OCI-M2 (cell line): ENCODE results near the gene CXCL8.
A peak's percentile ranks its signal among the peaks of the same experiment; 100 is the strongest.

Experiments
- DNase-seq: peaks from one replicate; lab custom pipeline; 2025; ENCODE audit not compliant: unreplicated experiment; lab: John Stamatoyannopoulos, UW

The CXCL8 gene

DNA sequence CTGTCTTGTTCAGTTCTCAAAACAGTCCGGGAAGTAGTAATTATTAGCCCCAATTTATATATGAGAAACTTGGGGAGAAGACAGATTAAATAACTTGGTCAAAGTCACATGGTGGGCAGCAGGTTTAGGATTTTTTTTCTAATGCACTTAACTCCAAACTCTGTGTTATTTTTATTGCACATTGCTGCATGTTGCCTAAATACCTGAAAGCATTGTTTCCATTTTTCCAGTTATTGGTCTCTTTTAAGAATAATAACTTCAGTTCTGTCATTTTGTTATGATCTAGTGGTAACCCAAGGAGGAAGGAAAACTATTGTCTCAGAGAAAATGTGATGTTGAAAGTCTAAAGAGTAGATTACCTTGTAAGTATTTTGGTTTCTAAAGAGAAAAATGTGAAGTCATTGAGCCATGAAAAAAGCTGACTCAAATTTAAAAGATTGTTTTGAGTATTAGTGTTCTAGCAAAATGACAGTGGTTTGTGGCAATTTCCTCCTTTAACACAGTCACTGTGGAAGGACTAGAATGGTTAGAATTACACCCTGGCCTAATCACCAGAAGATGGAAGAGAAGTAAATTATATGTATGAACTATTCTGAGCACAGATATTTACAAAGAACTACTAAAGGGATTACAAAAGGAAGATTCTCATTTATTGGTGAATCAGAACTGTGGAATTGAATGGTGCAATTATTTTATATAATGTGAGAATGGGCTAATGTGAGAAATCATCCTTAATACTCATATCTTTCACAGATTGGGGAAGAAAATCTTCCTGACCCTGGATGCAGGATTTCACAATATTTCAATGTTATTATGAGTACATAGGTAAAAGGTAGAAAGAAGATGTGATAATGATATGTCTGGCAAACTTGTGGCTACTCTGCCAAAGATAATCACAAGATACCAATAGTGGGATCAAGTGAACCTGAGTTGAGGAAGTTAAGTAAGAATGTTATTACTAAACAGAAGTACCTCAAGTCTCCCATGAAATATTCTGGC lies 21.7 kb upstream of the CXCL8 start:
- no peak for DNase-seq

DNA sequence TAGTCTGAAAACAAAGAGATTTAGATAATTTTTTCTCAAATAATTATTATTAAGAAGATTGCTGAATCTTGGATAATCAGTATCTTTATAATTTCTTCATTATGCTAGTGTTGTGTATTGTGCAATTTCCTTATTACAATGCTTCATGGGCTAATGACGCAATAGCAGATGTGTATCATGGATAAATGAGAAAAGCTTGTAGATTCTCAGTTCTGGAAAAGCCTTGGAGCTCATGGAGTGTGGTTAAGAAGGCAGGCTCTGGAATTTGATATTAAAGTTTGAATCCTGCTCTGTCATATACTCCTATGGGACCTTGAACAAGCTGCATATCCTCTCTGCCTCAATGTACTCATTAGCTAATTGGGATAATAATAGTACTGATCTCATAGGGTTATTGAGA lies 18.9 kb upstream of the CXCL8 start:
- no peak for DNase-seq

DNA sequence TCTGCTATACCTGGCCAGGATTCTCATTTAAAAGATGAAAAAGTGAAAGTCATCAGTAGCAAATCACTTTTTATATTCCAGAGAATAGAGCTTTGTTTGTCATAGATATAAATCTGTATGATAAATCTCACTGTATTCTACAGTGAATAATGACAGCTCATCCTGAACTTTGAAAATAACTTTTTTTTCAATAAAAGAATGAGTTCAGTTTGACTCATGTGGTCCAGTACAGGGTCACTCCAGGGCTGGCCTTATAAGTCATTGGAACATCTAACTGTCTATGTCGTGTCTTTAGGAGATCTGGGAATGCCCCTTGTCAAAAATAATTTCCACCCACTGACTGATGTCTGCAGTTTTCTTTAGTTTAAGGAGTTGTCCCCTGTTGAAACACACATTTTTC lies 18.5 kb upstream of the CXCL8 start:
- no peak for DNase-seq

DNA sequence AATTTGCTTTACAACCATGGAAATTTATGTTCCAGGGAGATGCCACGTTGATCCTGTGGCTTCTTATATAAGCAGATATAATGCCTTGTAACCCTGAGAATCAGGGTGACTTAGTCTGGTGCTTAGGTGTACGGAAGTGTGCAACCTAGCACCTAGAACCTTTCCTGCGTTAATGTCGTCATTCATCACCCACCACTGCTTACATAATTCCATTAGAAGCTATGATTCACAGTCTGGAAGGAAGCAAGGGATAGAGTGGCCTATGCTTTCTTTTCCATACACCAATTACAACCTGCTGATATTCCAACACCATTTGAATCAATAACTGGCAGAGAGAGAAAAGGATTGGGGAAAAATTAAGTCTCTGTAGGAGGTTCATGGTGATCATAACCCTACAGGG lies 17.3 kb upstream of the CXCL8 start:
- no peak for DNase-seq

DNA sequence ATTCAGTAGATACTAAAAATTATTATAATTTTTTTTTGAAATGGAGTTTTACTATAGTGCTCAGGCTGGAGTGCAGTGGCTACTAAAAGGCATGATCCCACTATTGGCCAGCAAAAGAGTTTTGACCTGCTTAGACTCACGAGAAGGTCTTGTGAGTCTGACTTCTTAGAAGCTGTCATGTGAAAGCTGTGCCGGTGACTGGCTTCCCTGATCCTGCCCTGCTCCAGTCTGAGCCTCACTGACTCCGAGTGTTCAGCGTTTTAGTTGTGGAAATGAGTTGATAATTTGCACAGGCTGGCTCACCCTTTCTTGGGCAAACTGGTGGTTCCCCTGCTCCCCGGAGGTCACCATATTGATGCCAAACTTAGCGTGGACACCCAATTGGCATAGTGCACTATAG lies 16.4 kb upstream of the CXCL8 start:
- DNase-seq = no peak

DNA sequence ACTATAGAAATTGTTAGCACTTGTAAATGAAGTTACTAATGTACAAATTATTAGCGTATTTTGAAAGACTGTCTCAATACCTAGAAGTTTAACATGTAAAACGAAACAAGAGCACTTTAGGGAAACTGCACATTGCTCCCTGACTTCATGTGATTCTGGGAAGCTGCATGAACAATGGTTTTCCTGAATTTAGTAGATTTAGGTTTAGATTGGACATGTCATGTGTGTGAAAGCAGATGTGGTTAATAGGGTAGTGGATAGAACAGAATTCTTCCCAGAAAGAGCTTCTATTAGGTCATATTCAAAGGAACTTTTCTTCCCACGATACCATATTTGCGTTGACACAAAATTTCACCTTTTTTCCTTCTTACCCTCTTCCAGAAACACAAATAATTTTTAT lies 14.9 kb upstream of the CXCL8 start:
- DNase-seq = no peak

DNA sequence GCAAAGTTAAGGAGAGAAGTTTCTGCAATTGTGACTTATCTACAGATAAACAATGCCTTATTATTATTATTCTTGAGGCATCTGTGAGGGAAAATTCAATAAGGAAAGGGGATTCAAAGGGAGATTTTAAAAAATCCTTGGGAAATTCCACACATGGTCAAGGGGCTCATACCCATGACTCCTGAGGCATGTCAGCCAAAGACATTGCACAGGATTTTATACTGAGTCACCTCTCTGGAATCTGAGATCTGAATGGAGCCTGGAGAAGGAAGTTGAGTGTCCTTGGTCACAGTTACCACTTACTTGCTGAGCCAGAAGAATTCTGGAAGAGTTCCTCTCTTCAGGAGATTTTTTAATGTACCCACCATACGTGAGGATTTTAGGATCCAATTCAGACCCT lies 14.4 kb upstream of the CXCL8 start:
- DNase-seq = no peak

DNA sequence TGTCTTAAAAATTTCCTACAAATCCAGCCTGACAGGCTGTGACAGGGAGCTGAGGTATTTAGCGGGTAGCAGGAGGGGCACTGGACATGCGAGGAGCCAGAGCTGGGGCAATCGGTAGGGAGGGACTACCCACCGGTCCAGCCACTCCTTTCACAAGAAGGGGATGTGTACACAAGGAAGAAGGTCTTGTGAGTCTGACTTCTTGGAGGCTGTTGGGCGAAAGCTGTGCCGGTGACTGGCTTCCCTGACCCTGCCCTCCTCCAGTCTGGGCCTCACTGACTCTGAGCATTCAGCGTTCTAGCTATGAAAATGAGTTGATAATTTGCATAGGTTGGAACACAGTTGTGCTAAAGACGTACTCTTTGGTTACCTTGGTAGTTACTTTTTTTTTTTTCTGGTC lies 12.7 kb upstream of the CXCL8 start:
- DNase-seq = no peak

DNA sequence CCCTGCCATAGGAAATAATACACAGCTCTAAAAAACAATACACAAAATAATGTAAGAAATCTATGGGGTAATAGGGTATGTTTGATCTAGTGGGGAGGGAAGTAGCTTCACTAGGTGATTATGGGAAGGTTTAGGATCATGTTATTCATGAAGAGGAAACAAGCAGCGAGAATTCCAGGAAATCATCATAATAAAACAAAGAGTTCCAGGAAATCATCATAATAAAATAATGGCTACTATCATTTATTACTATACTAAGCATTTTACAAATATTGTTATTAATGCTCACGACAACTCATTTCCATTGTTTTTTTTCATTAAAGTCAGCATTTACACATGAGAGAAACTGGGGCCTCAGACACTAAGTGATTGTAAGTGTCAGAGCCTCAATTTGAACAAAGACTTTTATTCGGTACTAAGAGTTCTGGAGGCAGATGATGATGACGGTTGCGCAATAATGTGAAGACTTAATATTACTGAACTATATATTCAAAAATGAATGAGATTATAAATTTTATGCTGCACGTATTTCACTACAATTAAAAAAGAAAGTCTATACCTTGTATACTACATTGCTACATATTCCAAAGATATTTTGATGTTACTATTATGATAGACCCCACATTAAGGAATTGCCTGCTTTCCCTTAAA lies 12.2 kb upstream of the CXCL8 start:
- DNase-seq = no peak

DNA sequence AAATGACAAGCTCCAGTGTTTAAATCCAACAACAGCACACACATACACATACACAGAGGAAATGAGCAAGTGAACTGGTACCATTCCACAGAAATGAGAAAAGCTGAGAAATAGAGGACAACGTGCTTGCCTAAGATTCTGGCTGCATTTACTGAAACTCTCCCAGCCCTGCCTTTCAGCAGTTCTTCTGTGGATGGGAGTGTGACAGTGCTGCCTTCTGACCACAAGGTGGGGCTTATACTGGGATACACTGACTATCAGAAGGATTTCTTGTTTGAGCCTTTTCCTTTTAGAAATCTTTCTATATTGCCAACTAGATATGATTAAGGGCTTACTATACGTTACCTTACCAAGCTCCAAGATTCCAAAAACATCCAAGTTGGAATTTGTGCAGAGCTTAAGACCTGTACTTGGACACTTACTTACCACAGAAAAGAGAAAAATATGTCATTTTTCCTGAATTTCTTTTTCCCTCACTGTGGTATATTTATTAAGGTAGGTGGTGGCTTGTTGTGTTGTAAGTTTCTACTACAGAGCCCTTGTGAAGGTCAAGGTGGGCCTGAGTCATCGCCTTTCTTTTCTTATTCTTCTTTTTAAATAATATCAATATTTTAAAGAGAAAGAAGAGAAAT lies 10.7 kb upstream of the CXCL8 start:
- no peak for DNase-seq

DNA sequence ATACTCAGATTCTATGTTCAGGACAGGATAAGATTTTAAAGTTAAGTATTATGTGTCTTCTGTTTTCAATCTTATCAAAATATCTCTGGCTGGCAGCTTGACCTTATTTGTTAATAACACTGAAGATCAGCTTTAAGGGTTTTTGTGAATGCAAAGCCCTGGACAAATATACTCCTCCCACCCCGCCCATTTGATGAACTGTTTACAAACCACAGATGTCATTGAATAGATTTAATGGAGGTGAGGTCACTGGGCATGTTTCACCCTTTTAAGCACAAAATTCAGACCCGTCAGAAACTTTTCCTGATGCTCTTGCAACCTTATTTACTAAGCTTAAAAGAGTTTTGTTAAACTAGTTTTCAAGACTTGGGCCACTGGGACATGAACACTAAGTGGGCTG lies 10.1 kb upstream of the CXCL8 start:
- DNase-seq = no peak

DNA sequence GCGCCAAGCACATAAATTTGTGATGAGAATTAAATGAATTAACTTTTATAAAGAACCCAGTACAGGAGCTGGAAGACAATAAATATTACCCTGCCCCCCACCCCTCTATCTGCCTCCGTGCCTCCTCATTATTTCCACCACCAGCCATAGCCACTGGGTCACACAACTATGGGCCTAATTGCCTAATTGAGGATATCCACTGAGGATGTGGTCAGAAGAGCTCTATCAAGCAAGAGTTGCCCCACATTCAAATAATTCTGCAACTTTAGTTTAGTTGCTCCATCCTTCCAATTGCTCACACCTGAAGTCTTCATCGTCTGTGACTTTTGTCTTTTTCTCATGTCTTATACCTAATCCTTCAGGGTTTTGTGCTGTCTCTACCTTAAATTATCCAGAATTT lies 9.5 kb upstream of the CXCL8 start:
- no peak for DNase-seq

DNA sequence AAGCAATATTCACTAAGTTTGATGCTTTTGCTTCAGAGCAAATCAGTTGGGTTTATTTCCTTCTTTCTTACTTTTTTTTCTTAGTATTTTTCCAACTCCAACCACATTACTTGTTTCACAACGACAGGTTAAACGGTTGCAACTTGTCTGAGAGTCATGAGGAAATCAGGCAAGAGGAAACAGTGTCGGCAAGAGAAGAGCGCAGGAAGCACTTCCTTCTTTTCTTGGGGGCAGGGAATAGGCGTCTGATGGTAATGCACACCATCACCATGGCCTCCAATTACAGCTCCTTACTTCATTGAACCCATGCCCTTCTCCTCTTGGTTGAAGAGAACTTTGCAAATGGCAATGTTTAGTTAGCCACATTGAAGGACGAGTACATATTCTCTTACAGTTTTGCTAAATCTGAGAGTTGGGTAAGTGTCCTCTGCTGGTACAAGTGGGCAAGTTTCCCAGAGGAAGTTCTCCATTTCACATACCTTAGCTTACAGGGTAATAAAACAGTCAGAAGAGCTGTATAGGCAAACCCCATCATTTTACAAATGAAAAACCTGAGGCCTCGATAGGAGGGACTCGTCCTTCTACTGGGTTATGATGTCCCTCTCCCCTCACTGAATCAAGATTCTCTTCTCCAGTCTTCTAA lies 8.3 kb upstream of the CXCL8 start:
- no peak for DNase-seq

DNA sequence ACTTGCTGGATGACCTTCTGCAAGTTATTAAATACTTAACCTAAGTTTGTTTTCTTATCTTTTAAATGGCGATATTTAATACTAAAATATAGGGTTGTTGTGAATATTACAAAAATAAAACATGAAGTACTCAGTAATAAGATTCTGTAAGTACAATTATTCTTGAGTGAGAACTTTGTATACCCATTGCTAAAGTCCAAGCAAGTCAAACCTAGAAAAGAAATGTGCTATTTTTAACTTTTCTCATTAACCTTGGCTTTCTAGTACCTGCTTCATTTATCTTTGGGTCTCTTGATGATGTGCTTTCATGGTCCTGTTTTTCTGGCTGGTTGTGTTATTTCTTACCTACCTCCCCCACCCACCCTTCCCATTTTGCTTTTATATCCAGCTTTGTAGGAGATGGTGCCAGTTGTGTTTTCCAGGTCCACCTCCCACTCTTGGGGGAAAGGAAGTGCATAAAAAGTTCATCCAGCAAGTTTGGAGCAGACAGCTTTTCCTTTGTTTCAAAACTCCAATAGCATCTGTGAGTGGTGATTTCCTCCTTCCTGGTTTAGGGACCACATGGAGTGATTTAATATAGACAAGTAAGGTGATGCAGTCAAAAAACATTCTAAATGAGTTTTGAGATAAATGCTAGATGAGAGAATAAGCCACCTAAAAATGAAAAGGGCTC lies 7.5 kb upstream of the CXCL8 start:
- DNase-seq = no peak

DNA sequence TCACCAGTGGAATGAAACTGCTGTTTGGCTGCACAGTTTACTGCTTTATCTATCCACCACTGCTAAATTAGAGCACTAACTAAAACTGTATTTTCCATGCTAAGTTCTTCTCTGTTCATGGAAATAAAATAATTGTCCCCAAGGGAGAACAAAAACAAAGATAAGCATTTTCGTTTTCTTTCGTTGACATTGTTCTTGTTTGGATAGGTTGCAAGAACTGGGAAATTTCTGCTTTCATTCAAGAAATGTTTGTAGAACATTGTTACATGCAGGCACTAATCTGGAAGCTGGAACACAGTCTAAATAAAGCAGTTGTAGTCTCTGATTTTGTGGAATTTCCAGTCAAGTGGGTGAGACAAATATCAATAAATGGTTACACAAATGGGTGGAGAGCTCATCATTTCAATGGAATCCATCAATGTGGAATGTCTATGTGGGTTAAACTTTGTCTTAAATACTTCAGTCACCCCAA lies 5.8 kb upstream of the CXCL8 start:
- DNase-seq = no peak

DNA sequence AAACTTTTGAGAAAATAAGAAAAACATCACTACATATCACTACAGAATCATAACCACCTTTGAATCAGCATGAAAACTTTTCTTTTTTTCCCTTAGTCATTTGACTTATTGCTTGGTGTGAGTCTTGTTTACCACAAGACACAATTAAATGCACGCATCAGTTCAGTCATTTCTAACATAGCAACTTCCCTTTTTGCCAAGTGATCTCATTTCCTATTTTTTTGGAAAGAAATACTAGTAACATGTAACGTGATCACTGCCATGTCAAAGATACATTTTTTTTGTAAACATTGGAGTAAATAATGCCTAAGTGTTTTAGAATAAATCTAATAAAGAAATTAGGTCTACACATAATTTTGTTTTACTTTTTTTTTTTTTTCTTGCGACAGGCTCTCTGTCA lies 5.1 kb upstream of the CXCL8 start:
- DNase-seq = peak; percentile 15

DNA sequence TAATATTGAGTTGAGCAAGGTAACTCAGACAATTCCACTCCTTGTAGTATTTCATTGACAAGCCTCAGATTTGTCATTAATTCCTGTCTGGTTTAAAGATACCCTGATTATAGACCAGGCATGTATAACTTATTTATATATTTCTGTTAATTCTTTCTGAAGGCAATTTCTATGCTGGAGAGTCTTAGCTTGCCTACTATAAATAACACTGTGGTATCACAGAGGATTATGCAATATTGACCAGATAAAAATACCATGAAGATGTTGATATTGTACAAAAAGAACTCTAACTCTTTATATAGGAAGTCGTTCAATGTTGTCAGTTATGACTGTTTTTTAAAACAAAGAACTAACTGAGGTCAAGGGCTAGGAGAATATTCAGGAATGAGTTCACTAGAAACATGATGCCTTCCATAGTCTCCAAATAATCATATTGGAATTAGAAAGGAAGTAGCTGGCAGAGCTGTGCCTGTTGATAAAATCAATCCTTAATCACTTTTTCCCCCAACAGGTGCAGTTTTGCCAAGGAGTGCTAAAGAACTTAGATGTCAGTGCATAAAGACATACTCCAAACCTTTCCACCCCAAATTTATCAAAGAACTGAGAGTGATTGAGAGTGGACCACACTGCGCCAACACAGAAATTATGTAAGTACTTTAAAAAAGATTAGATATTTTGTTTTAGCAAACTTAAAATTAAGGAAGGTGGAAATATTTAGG lies 821 bp downstream of the CXCL8 start:
- DNase-seq = no peak

DNA sequence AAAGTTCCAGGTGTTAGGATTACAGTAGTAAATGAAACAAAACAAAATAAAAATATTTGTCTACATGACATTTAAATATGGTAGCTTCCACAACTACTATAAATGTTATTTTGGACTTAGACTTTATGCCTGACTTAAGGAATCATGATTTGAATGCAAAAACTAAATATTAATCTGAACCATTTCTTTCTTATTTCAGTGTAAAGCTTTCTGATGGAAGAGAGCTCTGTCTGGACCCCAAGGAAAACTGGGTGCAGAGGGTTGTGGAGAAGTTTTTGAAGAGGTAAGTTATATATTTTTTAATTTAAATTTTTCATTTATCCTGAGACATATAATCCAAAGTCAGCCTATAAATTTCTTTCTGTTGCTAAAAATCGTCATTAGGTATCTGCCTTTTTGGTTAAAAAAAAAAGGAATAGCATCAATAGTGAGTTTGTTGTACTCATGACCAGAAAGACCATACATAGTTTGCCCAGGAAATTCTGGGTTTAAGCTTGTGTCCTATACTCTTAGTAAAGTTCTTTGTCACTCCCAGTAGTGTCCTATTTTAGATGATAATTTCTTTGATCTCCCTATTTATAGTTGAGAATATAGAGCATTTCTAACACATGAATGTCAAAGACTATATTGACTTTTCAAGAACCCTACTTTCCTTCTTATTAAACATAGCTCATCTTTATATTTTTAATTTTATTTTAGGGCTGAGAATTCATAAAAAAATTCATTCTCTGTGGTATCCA lies 1.6 kb downstream of the CXCL8 start:
- no peak for DNase-seq

DNA sequence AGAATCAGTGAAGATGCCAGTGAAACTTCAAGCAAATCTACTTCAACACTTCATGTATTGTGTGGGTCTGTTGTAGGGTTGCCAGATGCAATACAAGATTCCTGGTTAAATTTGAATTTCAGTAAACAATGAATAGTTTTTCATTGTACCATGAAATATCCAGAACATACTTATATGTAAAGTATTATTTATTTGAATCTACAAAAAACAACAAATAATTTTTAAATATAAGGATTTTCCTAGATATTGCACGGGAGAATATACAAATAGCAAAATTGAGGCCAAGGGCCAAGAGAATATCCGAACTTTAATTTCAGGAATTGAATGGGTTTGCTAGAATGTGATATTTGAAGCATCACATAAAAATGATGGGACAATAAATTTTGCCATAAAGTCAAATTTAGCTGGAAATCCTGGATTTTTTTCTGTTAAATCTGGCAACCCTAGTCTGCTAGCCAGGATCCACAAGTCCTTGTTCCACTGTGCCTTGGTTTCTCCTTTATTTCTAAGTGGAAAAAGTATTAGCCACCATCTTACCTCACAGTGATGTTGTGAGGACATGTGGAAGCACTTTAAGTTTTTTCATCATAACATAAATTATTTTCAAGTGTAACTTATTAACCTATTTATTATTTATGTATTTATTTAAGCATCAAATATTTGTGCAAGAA lies 2.3 kb downstream of the CXCL8 start:
- no peak for DNase-seq
